ENCODE data around the gene NRIP1. TPM values are rescaled to one million over a fixed set of nuclear protein-coding genes. Genes with fewer than 3 reads are reported as not detected.
A peak's percentile ranks its signal among the peaks of the same experiment; 100 is the strongest.

NRIP1 gene
- total and polyA plus RNA-seq, 10 donors: 5.2 to 67.8 (median 51.8) TPM

DNA sequence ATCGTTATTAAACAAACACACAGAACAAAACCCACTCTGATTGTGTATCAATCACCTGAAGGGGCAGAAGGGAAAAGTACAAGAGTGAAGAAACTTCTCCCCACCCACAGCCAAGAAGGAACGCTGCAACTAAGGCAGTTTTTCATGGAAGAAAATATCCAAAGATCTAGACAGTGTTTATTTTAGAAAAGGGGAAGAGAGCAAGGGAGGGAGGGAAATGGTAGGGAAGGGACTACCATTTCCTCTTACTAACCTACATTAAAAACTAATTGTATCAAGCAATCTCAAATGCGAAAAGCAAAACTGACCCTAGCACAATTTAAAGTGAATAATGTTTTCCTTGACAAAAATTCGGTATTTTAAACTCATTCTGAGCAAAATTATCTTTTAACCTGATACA, 3.5 kb downstream of the NRIP1 start:
- peak overlapping the region in 2 of 8 donors; percentile 80 to 87 for H3K4me3 ChIP-seq
- H3K4me1 ChIP-seq: peaks cover 52 to 87% (median 78%) of the 10 kb centered on the region in 6 donors
- no peak for DNase-seq
- H3K9me3 ChIP-seq: no peaks in the 10 kb centered on the region
- H3K36me3 ChIP-seq: no peaks in the 10 kb centered on the region
- H3K27ac ChIP-seq: peak overlapping the region in 6 of 8 donors; percentile 34 to 99 (median 94)
- intact Hi-C loops (cut with DNase I; ENCODE audit: low total_unique reads): loop anchor here (5.0 to 10.0 kb wide), 2 partner anchors 426 to 676 kb away; partner anchors contain the start of gene HSPA13
- WGBS, 5 donors: 15 to 24% (median 18%) methylated on average over 4 of the region's 4 CpGs
- no peaks in the 10 kb centered on the region for H3K27me3 ChIP-seq (replicated peaks in 1 of 7)
- TF ChIP-seq, protein P1, sequence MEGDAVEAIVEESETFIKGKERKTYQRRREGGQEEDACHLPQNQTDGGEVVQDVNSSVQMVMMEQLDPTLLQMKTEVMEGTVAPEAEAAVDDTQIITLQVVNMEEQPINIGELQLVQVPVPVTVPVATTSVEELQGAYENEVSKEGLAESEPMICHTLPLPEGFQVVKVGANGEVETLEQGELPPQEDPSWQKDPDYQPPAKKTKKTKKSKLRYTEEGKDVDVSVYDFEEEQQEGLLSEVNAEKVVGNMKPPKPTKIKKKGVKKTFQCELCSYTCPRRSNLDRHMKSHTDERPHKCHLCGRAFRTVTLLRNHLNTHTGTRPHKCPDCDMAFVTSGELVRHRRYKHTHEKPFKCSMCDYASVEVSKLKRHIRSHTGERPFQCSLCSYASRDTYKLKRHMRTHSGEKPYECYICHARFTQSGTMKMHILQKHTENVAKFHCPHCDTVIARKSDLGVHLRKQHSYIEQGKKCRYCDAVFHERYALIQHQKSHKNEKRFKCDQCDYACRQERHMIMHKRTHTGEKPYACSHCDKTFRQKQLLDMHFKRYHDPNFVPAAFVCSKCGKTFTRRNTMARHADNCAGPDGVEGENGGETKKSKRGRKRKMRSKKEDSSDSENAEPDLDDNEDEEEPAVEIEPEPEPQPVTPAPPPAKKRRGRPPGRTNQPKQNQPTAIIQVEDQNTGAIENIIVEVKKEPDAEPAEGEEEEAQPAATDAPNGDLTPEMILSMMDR (IDR thresholded peaks at IDR 0.05 in 8 of 11, conservative IDR thresholded peaks at IDR 0.05 in 3 of 11): no peak
- no peak for TF ChIP-seq POLR2AphosphoS5 (IDR thresholded peaks at IDR 0.05)
- TF ChIP-seq POLR2A (IDR thresholded peaks at IDR 0.05): no peak

DNA sequence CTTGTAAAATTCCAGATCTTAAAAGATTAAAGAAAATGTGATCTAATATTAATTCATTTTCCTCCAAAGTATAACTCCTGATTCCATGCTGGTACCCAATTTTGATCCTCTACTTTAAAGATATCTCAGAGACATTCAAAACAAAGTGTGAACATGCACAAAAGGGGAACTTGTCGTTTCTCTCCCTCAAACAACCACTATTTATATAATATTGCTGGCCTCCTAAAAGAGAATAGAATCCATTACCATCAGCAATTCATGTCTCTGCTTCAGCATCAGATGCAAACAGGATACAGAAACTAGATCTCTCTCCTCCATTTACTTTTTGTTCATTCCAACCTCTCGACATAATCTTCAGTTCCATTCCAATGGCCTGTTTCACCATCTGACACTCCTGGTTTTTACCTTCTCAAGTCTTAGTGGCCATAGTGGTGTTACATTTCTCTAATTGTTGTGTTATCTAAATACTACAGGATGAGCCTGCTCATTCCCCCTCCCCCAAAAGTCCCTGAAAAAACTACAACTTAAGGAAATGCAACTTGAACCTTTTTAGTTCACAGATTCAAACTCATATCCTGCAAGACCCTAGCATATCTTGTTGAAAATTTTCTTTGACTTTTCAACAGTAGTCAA, 4.1 kb downstream of the NRIP1 start:
- intact Hi-C loops (cut with DNase I; ENCODE audit: low total_unique reads): loop anchor here (5.0 to 10.0 kb wide), 2 partner anchors 427 to 676 kb away; partner anchors contain the start of gene HSPA13
- no peak for DNase-seq
- H3K36me3 ChIP-seq: no peaks in the 10 kb centered on the region
- no peaks in the 10 kb centered on the region for H3K9me3 ChIP-seq
- no peaks in the 10 kb centered on the region for H3K27me3 ChIP-seq (replicated peaks in 1 of 7)
- peak overlapping the region in 3 of 8 donors; percentile 5 to 87 (median 80) for H3K4me3 ChIP-seq
- 15 to 21% (median 18%) methylated on average over 2 of the region's 2 CpGs for WGBS, 5 donors
- peak overlapping the region in 6 of 8 donors; percentile 43 to 99 (median 94) for H3K27ac ChIP-seq
- H3K4me1 ChIP-seq: peaks cover 52 to 86% (median 77%) of the 10 kb centered on the region in 6 donors
- TF ChIP-seq POLR2AphosphoS5 (IDR thresholded peaks at IDR 0.05): no peak

DNA sequence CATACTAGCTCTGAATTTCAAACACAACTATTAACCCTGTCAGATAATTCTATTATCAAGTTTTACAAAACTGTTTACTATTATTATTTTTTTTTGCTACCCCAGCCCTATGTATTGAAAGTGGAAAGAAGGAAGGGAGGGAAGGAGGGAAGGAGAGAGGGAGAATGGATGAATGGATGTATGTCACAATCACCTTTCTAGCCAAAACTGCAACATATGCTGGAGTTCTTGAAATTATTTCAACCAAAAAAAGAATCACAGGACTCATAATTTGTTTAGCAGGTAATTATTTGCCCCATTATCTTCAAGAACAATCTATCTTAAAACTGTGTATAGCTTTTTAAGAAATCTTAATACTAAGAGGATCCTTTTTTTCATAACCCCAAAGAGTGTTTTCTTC, 5.4 kb downstream of the NRIP1 start:
- H3K4me1 ChIP-seq: peaks cover 58 to 97% (median 85%) of the 10 kb centered on the region in 6 donors
- no peak for DNase-seq
- peak overlapping the region in 6 of 8 donors; percentile 46 to 92 (median 53) for H3K27ac ChIP-seq
- peak overlapping the region in 1 of 8 donors; percentile 3 for H3K4me3 ChIP-seq
- H3K27me3 ChIP-seq (replicated peaks in 1 of 7): no peaks in the 10 kb centered on the region
- intact Hi-C loops (cut with DNase I; ENCODE audit: low total_unique reads): no loop called here
- TF ChIP-seq, protein P1 (IDR thresholded peaks at IDR 0.05 in 8 of 11, conservative IDR thresholded peaks at IDR 0.05 in 3 of 11): no peak
- no peak for TF ChIP-seq POLR2AphosphoS5 (IDR thresholded peaks at IDR 0.05)
- no peak for TF ChIP-seq POLR2A (IDR thresholded peaks at IDR 0.05)
- no peaks in the 10 kb centered on the region for H3K36me3 ChIP-seq
- H3K9me3 ChIP-seq: no peaks in the 10 kb centered on the region

DNA sequence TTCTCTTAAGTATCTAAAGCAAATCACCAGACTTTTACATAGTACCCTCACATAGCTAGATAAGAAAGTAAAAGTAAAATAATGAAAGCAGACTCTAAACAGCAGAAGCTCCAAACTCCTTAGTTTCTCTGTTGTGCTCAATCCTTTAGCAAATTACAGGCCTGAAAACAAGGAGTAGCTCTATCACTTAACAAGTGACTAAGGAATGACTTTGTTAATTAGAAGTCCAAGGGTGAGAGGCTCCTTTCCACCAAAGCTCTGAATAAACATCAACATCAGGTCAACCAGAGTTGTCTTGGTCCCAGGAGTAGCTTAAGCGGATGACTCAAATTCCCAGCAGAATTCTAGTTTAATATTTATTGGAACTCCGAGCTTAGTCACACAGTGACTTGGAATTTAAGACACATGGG, 5.9 kb downstream of the NRIP1 start:
- Histone ChIP-seq H3K4me3 (peak overlapping the region in 2 of 8 donors; percentile 3 to 12), H3K36me3 (no peaks in the 10 kb centered on the region), H3K27me3 (replicated peaks in 1 of 7) (no peaks in the 10 kb centered on the region), H3K4me1 (peaks cover 59 to 100% (median 88%) of the 10 kb centered on the region in 6 donors), H3K27ac (peak overlapping the region in 7 of 8 donors; percentile 46 to 92 (median 49)), H3K9me3 (no peaks in the 10 kb centered on the region)
- 33 to 49% (median 40%) methylated on average over 2 of the region's 2 CpGs for WGBS, 5 donors
- intact Hi-C loops (cut with DNase I; ENCODE audit: low total_unique reads): no loop called here
- DNase-seq: no peak
- TF ChIP-seq, protein P1 (IDR thresholded peaks at IDR 0.05 in 8 of 11, conservative IDR thresholded peaks at IDR 0.05 in 3 of 11): no peak
- TF ChIP-seq POLR2AphosphoS5 (IDR thresholded peaks at IDR 0.05) (no peak), POLR2A (IDR thresholded peaks at IDR 0.05) (no peak)

Data from spleen (tissue), 11 donors.